Measurements from ENCODE around the gene UGT1A9. TPM values are rescaled to one million over a fixed set of nuclear protein-coding genes. Genes with fewer than 3 reads are reported as not detected.

UGT1A9 gene
- total and polyA plus RNA-seq, 2 donors, result 0.09 to 0.27 TPM

GRCh38 chr2:233815861-233816260 lies 144.2 kb downstream of the UGT1A9 start:
- DNase-seq (ENCODE audit: low read depth in 6 of 9, low spot score in 9 of 9), result no peak
- Histone ChIP-seq H3K36me3 (ENCODE audit: control insufficient read depth in 2 of 2, insufficient read depth in 2 of 2, low read length in 1 of 2) (no peaks in the 10 kb centered on the region), H3K4me3 (ENCODE audit: low read length in 2 of 2) (no peak overlapping the region), H3K9me3 (ENCODE audit: control insufficient read depth in 2 of 2, insufficient read depth in 1 of 2, low read length in 1 of 2) (no peaks in the 10 kb centered on the region), H3K27ac (ENCODE audit: low read depth in 1 of 2, low read length in 1 of 2) (no peak overlapping the region), H3K4me1 (ENCODE audit: control insufficient read depth in 2 of 2, insufficient read depth in 2 of 2, low read length in 2 of 2) (no peaks in the 10 kb centered on the region), H3K27me3 (ENCODE audit: control insufficient read depth in 2 of 2, insufficient read depth in 1 of 2, low read length in 1 of 2) (peaks cover 0 to 3% of the 10 kb centered on the region in 2 donors)
- WGBS, result 97% methylated on average over 6 of the region's 6 CpGs

- no peak for DNase-seq (ENCODE audit: low read depth in 6 of 9, low spot score in 9 of 9)
- Histone ChIP-seq H3K27ac (ENCODE audit: low read depth in 1 of 2, low read length in 1 of 2) (no peak overlapping the region), H3K9me3 (ENCODE audit: control insufficient read depth in 2 of 2, insufficient read depth in 1 of 2, low read length in 1 of 2) (no peaks in the 10 kb centered on the region), H3K36me3 (ENCODE audit: control insufficient read depth in 2 of 2, insufficient read depth in 2 of 2, low read length in 1 of 2) (no peaks in the 10 kb centered on the region), H3K4me3 (ENCODE audit: low read length in 2 of 2) (no peak overlapping the region), H3K27me3 (ENCODE audit: control insufficient read depth in 2 of 2, insufficient read depth in 1 of 2, low read length in 1 of 2) (peaks cover 0 to 3% of the 10 kb centered on the region in 2 donors), H3K4me1 (ENCODE audit: control insufficient read depth in 2 of 2, insufficient read depth in 2 of 2, low read length in 2 of 2) (no peaks in the 10 kb centered on the region)
- WGBS, result 85% methylated on average over 2 of the region's 2 CpGs
Measured at GRCh38 chr2:233816334-233816733, 144.6 kb downstream of the UGT1A9 start.

- no peaks in the 10 kb centered on the region for H3K4me1 ChIP-seq (ENCODE audit: control insufficient read depth in 2 of 2, insufficient read depth in 2 of 2, low read length in 2 of 2)
- no peak for DNase-seq (ENCODE audit: low read depth in 6 of 9, low spot score in 9 of 9)
- peaks cover 0 to 3% of the 10 kb centered on the region in 2 donors for H3K27me3 ChIP-seq (ENCODE audit: control insufficient read depth in 2 of 2, insufficient read depth in 1 of 2, low read length in 1 of 2)
- no peaks in the 10 kb centered on the region for H3K9me3 ChIP-seq (ENCODE audit: control insufficient read depth in 2 of 2, insufficient read depth in 1 of 2, low read length in 1 of 2)
- no peaks in the 10 kb centered on the region for H3K36me3 ChIP-seq (ENCODE audit: control insufficient read depth in 2 of 2, insufficient read depth in 2 of 2, low read length in 1 of 2)
- H3K27ac ChIP-seq (ENCODE audit: low read depth in 1 of 2, low read length in 1 of 2), result no peak overlapping the region
- 79% methylated on average over 4 of the region's 4 CpGs for WGBS
- no peak overlapping the region for H3K4me3 ChIP-seq (ENCODE audit: low read length in 2 of 2)
Measured at GRCh38 chr2:233816771-233817170, 145.1 kb downstream of the UGT1A9 start.

- no peaks in the 10 kb centered on the region for H3K4me1 ChIP-seq (ENCODE audit: control insufficient read depth in 2 of 2, insufficient read depth in 2 of 2, low read length in 2 of 2)
- no peak for DNase-seq (ENCODE audit: low read depth in 6 of 9, low spot score in 9 of 9)
- 87% methylated on average over 3 of the region's 3 CpGs for WGBS
- no peak overlapping the region for H3K4me3 ChIP-seq (ENCODE audit: low read length in 2 of 2)
- peaks cover 0 to 3% of the 10 kb centered on the region in 2 donors for H3K27me3 ChIP-seq (ENCODE audit: control insufficient read depth in 2 of 2, insufficient read depth in 1 of 2, low read length in 1 of 2)
- H3K9me3 ChIP-seq (ENCODE audit: control insufficient read depth in 2 of 2, insufficient read depth in 1 of 2, low read length in 1 of 2), result no peaks in the 10 kb centered on the region
- H3K27ac ChIP-seq (ENCODE audit: low read depth in 1 of 2, low read length in 1 of 2), result no peak overlapping the region
- no peaks in the 10 kb centered on the region for H3K36me3 ChIP-seq (ENCODE audit: control insufficient read depth in 2 of 2, insufficient read depth in 2 of 2, low read length in 1 of 2)
Measured at GRCh38 chr2:233817361-233817911, 145.7 kb downstream of the UGT1A9 start.

- no peak for DNase-seq (ENCODE audit: low read depth in 6 of 9, low spot score in 9 of 9)
- peaks cover 0 to 3% of the 10 kb centered on the region in 2 donors for H3K27me3 ChIP-seq (ENCODE audit: control insufficient read depth in 2 of 2, insufficient read depth in 1 of 2, low read length in 1 of 2)
- no peaks in the 10 kb centered on the region for H3K4me1 ChIP-seq (ENCODE audit: control insufficient read depth in 2 of 2, insufficient read depth in 2 of 2, low read length in 2 of 2)
- H3K27ac ChIP-seq (ENCODE audit: low read depth in 1 of 2, low read length in 1 of 2), result no peak overlapping the region
- no peak overlapping the region for H3K4me3 ChIP-seq (ENCODE audit: low read length in 2 of 2)
- H3K36me3 ChIP-seq (ENCODE audit: control insufficient read depth in 2 of 2, insufficient read depth in 2 of 2, low read length in 1 of 2), result no peaks in the 10 kb centered on the region
- H3K9me3 ChIP-seq (ENCODE audit: control insufficient read depth in 2 of 2, insufficient read depth in 1 of 2, low read length in 1 of 2), result no peaks in the 10 kb centered on the region
- WGBS, result 97% methylated on average over 11 of the region's 11 CpGs
Measured at GRCh38 chr2:233817995-233818638, 146.4 kb downstream of the UGT1A9 start.

GRCh38 chr2:233818639-233819621 lies 147.2 kb downstream of the UGT1A9 start:
- peaks cover 0 to 3% of the 10 kb centered on the region in 2 donors for H3K27me3 ChIP-seq (ENCODE audit: control insufficient read depth in 2 of 2, insufficient read depth in 1 of 2, low read length in 1 of 2)
- H3K4me3 ChIP-seq (ENCODE audit: low read length in 2 of 2), result no peak overlapping the region
- no peak for DNase-seq (ENCODE audit: low read depth in 6 of 9, low spot score in 9 of 9)
- no peaks in the 10 kb centered on the region for H3K9me3 ChIP-seq (ENCODE audit: control insufficient read depth in 2 of 2, insufficient read depth in 1 of 2, low read length in 1 of 2)
- no peaks in the 10 kb centered on the region for H3K36me3 ChIP-seq (ENCODE audit: control insufficient read depth in 2 of 2, insufficient read depth in 2 of 2, low read length in 1 of 2)
- H3K4me1 ChIP-seq (ENCODE audit: control insufficient read depth in 2 of 2, insufficient read depth in 2 of 2, low read length in 2 of 2), result no peaks in the 10 kb centered on the region
- 87% methylated on average over 17 of the region's 17 CpGs for WGBS
- no peak overlapping the region for H3K27ac ChIP-seq (ENCODE audit: low read depth in 1 of 2, low read length in 1 of 2)

- Histone ChIP-seq H3K27me3 (ENCODE audit: control insufficient read depth in 2 of 2, insufficient read depth in 1 of 2, low read length in 1 of 2) (no peaks in the 10 kb centered on the region), H3K4me1 (ENCODE audit: control insufficient read depth in 2 of 2, insufficient read depth in 2 of 2, low read length in 2 of 2) (no peaks in the 10 kb centered on the region), H3K36me3 (ENCODE audit: control insufficient read depth in 2 of 2, insufficient read depth in 2 of 2, low read length in 1 of 2) (no peaks in the 10 kb centered on the region), H3K27ac (ENCODE audit: low read depth in 1 of 2, low read length in 1 of 2) (no peak overlapping the region), H3K9me3 (ENCODE audit: control insufficient read depth in 2 of 2, insufficient read depth in 1 of 2, low read length in 1 of 2) (no peaks in the 10 kb centered on the region), H3K4me3 (ENCODE audit: low read length in 2 of 2) (no peak overlapping the region)
- 91% methylated on average over 18 of the region's 18 CpGs for WGBS
- no peak for DNase-seq (ENCODE audit: low read depth in 6 of 9, low spot score in 9 of 9)
Measured at GRCh38 chr2:233819884-233820773, 148.4 kb downstream of the UGT1A9 start.

- Histone ChIP-seq H3K27me3 (ENCODE audit: control insufficient read depth in 2 of 2, insufficient read depth in 1 of 2, low read length in 1 of 2) (no peaks in the 10 kb centered on the region), H3K4me3 (ENCODE audit: low read length in 2 of 2) (no peak overlapping the region), H3K27ac (ENCODE audit: low read depth in 1 of 2, low read length in 1 of 2) (no peak overlapping the region), H3K36me3 (ENCODE audit: control insufficient read depth in 2 of 2, insufficient read depth in 2 of 2, low read length in 1 of 2) (no peaks in the 10 kb centered on the region), H3K9me3 (ENCODE audit: control insufficient read depth in 2 of 2, insufficient read depth in 1 of 2, low read length in 1 of 2) (no peaks in the 10 kb centered on the region), H3K4me1 (ENCODE audit: control insufficient read depth in 2 of 2, insufficient read depth in 2 of 2, low read length in 2 of 2) (no peaks in the 10 kb centered on the region)
- 96% methylated on average over 6 of the region's 6 CpGs for WGBS
- DNase-seq (ENCODE audit: low read depth in 6 of 9, low spot score in 9 of 9), result no peak
Measured at GRCh38 chr2:233820774-233821105, 149.0 kb downstream of the UGT1A9 start.

All from thymus (tissue), 11 donors.